H9 (cell line): Measurements from ENCODE around the gene STXBP6. TPM values are rescaled to one million over a fixed set of nuclear protein-coding genes. Genes with fewer than 3 reads are reported as not detected.

Experiments
- DNase-seq: peaks from one replicate; pipeline ENCODE4 v3.0.0-alpha.2; 2017
- H2AFZ ChIP-seq: one replicate; pipeline ENCODE4 v1.6.1; 2013; ENCODE audit warnings: mild to moderate bottlenecking, low read length, control low read depth, moderate library complexity
- H2AK5ac ChIP-seq: 2 replicates; pipeline ENCODE4 v1.6.1; 2013; ENCODE audit warnings: low read length, control low read depth, mixed read lengths; ENCODE audit not compliant: insufficient read length
- H2BK120ac ChIP-seq: one replicate; pipeline ENCODE4 v1.6.1; 2013; ENCODE audit warnings: low read depth, mild to moderate bottlenecking, low read length, control low read depth, inconsistent platforms; ENCODE audit not compliant: poor library complexity, severe bottlenecking
- H2BK12ac ChIP-seq: 2 replicates; pipeline ENCODE4 v1.6.1; 2013; ENCODE audit warnings: low read length, control low read depth, mixed read lengths, low read depth; ENCODE audit not compliant: insufficient read length
- H2BK15ac ChIP-seq: 2 replicates; pipeline ENCODE4 v1.6.1; 2013; ENCODE audit warnings: low read depth, low read length, control low read depth
- H2BK20ac ChIP-seq: one replicate; pipeline ENCODE4 v1.6.1; 2013; ENCODE audit warnings: low read depth, mild to moderate bottlenecking, low read length, control low read depth, inconsistent platforms; ENCODE audit not compliant: poor library complexity, severe bottlenecking
- H2BK5ac ChIP-seq: 2 replicates; pipeline ENCODE4 v1.6.1; 2013; ENCODE audit warnings: low read length, control low read depth, mixed read lengths; ENCODE audit not compliant: insufficient read length
- H3K14ac ChIP-seq: 2 replicates; pipeline ENCODE4 v1.6.1; 2013; ENCODE audit warnings: low read length, control low read depth; ENCODE audit not compliant: insufficient read depth
- H3K18ac ChIP-seq: 2 replicates; pipeline ENCODE4 v1.6.1; 2013; ENCODE audit warnings: low read depth, mild to moderate bottlenecking, mixed read lengths, low read length, control low read depth; ENCODE audit not compliant: insufficient read length
- H3K23ac ChIP-seq: 2 replicates; pipeline ENCODE4 v1.6.1; 2013; ENCODE audit warnings: low read length, control low read depth, mixed read lengths, low read depth; ENCODE audit not compliant: insufficient read length
- H3K23me2 ChIP-seq: 2 replicates; pipeline ENCODE4 v1.6.1; 2013; ENCODE audit warnings: low read depth, mild to moderate bottlenecking, mixed read lengths, low read length, control low read depth; ENCODE audit not compliant: insufficient read length, poor library complexity, severe bottlenecking
- H3K27ac ChIP-seq: 2 replicates; pipeline ENCODE4 v1.5.1; 2013; ENCODE audit warnings: low read length, control low read depth, mixed read lengths, low read depth; ENCODE audit not compliant: insufficient read length
- H3K27me3 ChIP-seq: 2 replicates; pipeline ENCODE4 v1.6.1; 2013; ENCODE audit warnings: low read length, control low read depth, inconsistent platforms; ENCODE audit not compliant: insufficient read depth
- H3K4ac ChIP-seq: 2 replicates; pipeline ENCODE4 v1.6.1; 2013; ENCODE audit warnings: low read depth, mild to moderate bottlenecking, control low read depth, inconsistent platforms, low read length, moderate library complexity
- H3K4me1 ChIP-seq: 2 replicates; pipeline ENCODE4 v1.6.1; 2013; ENCODE audit warnings: low read length, control low read depth, inconsistent platforms; ENCODE audit not compliant: insufficient read depth
- H3K4me2 ChIP-seq: 2 replicates; pipeline ENCODE4 v1.6.1; 2013; ENCODE audit warnings: low read length, control low read depth, mixed read lengths; ENCODE audit not compliant: insufficient read length, insufficient read depth
- H3K56ac ChIP-seq: 2 replicates; pipeline ENCODE4 v1.6.1; 2013; ENCODE audit warnings: low read depth, mild to moderate bottlenecking, mixed read lengths, low read length, control low read depth; ENCODE audit not compliant: insufficient read length
- H3K79me1 ChIP-seq: 2 replicates; pipeline ENCODE4 v1.6.1; 2013; ENCODE audit warnings: low read depth, mild to moderate bottlenecking, moderate library complexity, low read length, control low read depth, inconsistent platforms; ENCODE audit not compliant: insufficient read depth, poor library complexity, severe bottlenecking
- H3K79me2 ChIP-seq: 2 replicates; pipeline ENCODE4 v1.6.1; 2013; ENCODE audit warnings: low read length, control low read depth, inconsistent platforms; ENCODE audit not compliant: insufficient read depth
- H3K9ac ChIP-seq: 2 replicates; pipeline ENCODE4 v1.6.1; 2013; ENCODE audit warnings: low read length, control low read depth, mixed read lengths; ENCODE audit not compliant: insufficient read length; ENCODE audit errors: extremely low read depth
- H3K9me3 ChIP-seq: one replicate; pipeline ENCODE4 v1.6.1; 2013; ENCODE audit warnings: low read depth, low read length, inconsistent platforms; ENCODE audit not compliant: control insufficient read depth
- H3T11ph ChIP-seq: one replicate; pipeline ENCODE4 v1.6.1; 2013; ENCODE audit warnings: mild to moderate bottlenecking, low read length, control low read depth, inconsistent platforms
- H4K20me1 ChIP-seq: one replicate; pipeline ENCODE4 v1.6.1; 2013; ENCODE audit not compliant: control insufficient read depth, insufficient read length, insufficient read depth
- H4K5ac ChIP-seq: 2 replicates; pipeline ENCODE4 v1.6.1; 2013; ENCODE audit warnings: low read depth, mild to moderate bottlenecking, mixed read lengths, low read length, control low read depth; ENCODE audit not compliant: insufficient read length
- H4K8ac ChIP-seq: replicated peaks from 2 replicates; pipeline ENCODE4 v1.6.1; 2013; ENCODE audit warnings: low read length, control low read depth, mixed read lengths, low read depth; ENCODE audit not compliant: insufficient read length
- H4K91ac ChIP-seq: 2 replicates; pipeline ENCODE4 v1.6.1; 2013; ENCODE audit warnings: low read depth, mild to moderate bottlenecking, moderate library complexity, mixed read lengths, low read length, control low read depth; ENCODE audit not compliant: insufficient read length
- H3K27ac Mint-ChIP-seq, 3 experiments: 2 replicates in 2 of 3; 3 replicates in 1 of 3; pipeline ENCODE4 v1.8.0; 2020 to 2021; ENCODE audit warnings: mixed read lengths in 3 of 3, mild to moderate bottlenecking in 1 of 3, moderate library complexity in 1 of 3
- H3K27me3 Mint-ChIP-seq: 2 replicates; pipeline ENCODE4 v1.8.0; 2021; ENCODE audit warnings: low read depth, mild to moderate bottlenecking, moderate library complexity, mixed read lengths
- H3K36me3 Mint-ChIP-seq, 3 experiments: 2 replicates in 2 of 3; 3 replicates in 1 of 3; pipeline ENCODE4 v1.8.0; 2020 to 2021; ENCODE audit warnings: low read depth in 3 of 3, mixed read lengths in 3 of 3; ENCODE audit not compliant: insufficient read depth in 1 of 3
- H3K4me1 Mint-ChIP-seq, 2 experiments: 2 replicates each; pipeline ENCODE4 v1.8.0; 2020; ENCODE audit warnings: mixed read lengths in 2 of 2
- H3K4me3 Mint-ChIP-seq, 2 experiments: 2 replicates in 1 of 2; 3 replicates in 1 of 2; pipeline ENCODE4 v1.8.0; 2020 to 2021; ENCODE audit warnings: mild to moderate bottlenecking in 2 of 2, mixed read lengths in 2 of 2, moderate library complexity in 1 of 2
- H3K9me3 Mint-ChIP-seq, 2 experiments: 2 replicates in 1 of 2; 3 replicates in 1 of 2; pipeline ENCODE4 v1.8.0; 2020; ENCODE audit warnings: mild to moderate bottlenecking in 2 of 2, mixed read lengths in 2 of 2, moderate library complexity in 1 of 2
- CTCF ChIP-seq: fragments of 200-600 bp; sonication (generic); conservative IDR thresholded peaks from 3 replicates; pipeline ENCODE4 v1.8.0; 2021; ENCODE audit warnings: antibody characterized with exemption, mild to moderate bottlenecking
- WGBS: extraction: QIAGEN DNeasy Blood & Tissue Kit; methylation state at CpG from one replicate; pipeline ENCODE4 v1.1.7; 2013; ENCODE audit warnings: missing lambda C conversion rate, low lambda C conversion rate, mixed read lengths; ENCODE audit not compliant: insufficient read length; ENCODE audit errors: extremely low coverage; 5-methylcytosine and 5-hydroxymethylcytosine counted together
- total RNA-seq: library from RNA; stranded (reverse); gene quantifications from 2 replicates; pipeline ENCODE4 v1.2.1, GENCODE V29; 2021

STXBP6 gene
- total RNA-seq, 1 experiment from 2014 or later, result 3.6 TPM

- no peak for TF ChIP-seq CTCF
- Histone ChIP-seq H3K14ac (no peak overlapping the region), H3K23me2 (no peaks in the 10 kb centered on the region), H3K4ac (no peak overlapping the region), H3K27ac (no peak overlapping the region), H3K18ac (no peak overlapping the region), H4K91ac (no peak overlapping the region), H2BK15ac (no peak overlapping the region), H2BK12ac (no peak overlapping the region), H3K79me1 (no peaks in the 10 kb centered on the region), H2AK5ac (no peak overlapping the region), H2BK5ac (no peak overlapping the region), H4K8ac (no peak overlapping the region), H2BK20ac (no peak overlapping the region), H3K9ac (no peak overlapping the region), H4K5ac (no peak overlapping the region), H3K23ac (no peak overlapping the region), H3K4me2 (no peak overlapping the region), H3K27me3 (no peaks in the 10 kb centered on the region), H4K20me1 (no peaks in the 10 kb centered on the region), H3K4me1 (no peaks in the 10 kb centered on the region), H3K9me3 (no peaks in the 10 kb centered on the region), H3K79me2 (no peaks in the 10 kb centered on the region), H3K56ac (no peak overlapping the region), H2BK120ac (no peak overlapping the region), H3T11ph (no peak overlapping the region), H2AFZ (no peak overlapping the region)
- DNase-seq, result no peak
- Mint-ChIP-seq H3K27ac (no peak overlapping the region), H3K27me3 (no peaks in the 10 kb centered on the region), H3K4me1 (peaks cover 6 to 13% of the 10 kb centered on the region in 2 experiments), H3K36me3 (no peaks in the 10 kb centered on the region), H3K9me3 (no peaks in the 10 kb centered on the region), H3K4me3 (no peak overlapping the region)
- no CpG with 5 or more reads among the region's 6 CpGs for WGBS
These were observed 236.7 kb downstream of the STXBP6 start for GRCh38 chr14:24813089-24813815.
